HEK293 (cell line): Measurements from ENCODE around the gene ATG2A.

ENCODE experiments used
- CTCF ChIA-PET: fragments of 350-600 bp; formaldehyde crosslinking; extraction: SDS; loops from one replicate; lab custom pipeline; 2021; ENCODE audit warnings: antibody characterized with exemption; lab: Yijun Ruan, JAX
- POLR2A ChIA-PET: fragments of 300-600 bp; formaldehyde crosslinking; extraction: SDS; loops from one replicate; lab custom pipeline; 2020; ENCODE audit warnings: antibody characterized with exemption, inconsistent platforms; lab: Yijun Ruan, JAX
- H3K27ac ChIP-seq: fragments of 200-500 bp; sonication (Bioruptor generic); 2 replicates; pipeline ENCODE4 v1.5.1; 2014; ENCODE audit warnings: low read depth, low read length, control low read depth, inconsistent platforms; ENCODE audit errors: extremely low read depth
- H3K36me3 ChIP-seq, 2 experiments: fragments of 200-500 bp in 1 of 2; sonication (Bioruptor generic) in 1 of 2; 1 replicate in 1 of 2; 2 replicates in 1 of 2; pipeline ENCODE4 v1.5.1; 2014 to 2017; ENCODE audit warnings: inconsistent platforms in 2 of 2, low read length in 2 of 2; ENCODE audit not compliant: control insufficient read depth in 2 of 2, insufficient read depth in 1 of 2
- H3K4me1 ChIP-seq: fragments of 200-500 bp; sonication (Bioruptor generic); 2 replicates; pipeline ENCODE4 v1.5.1; 2014; ENCODE audit warnings: mild to moderate bottlenecking, low read length, inconsistent platforms; ENCODE audit not compliant: control insufficient read depth, insufficient read depth
- H3K4me3 ChIP-seq: 2 replicates; pipeline ENCODE4 v1.5.1; 2011; ENCODE audit warnings: low read depth, mild to moderate bottlenecking, control low read depth, low read length, moderate library complexity
- H3K9me3 ChIP-seq: fragments of 200-500 bp; sonication (Bioruptor generic); 2 replicates; pipeline ENCODE4 v1.5.1; 2014; ENCODE audit warnings: low read depth, low read length, inconsistent platforms; ENCODE audit not compliant: control insufficient read depth, insufficient read depth
- GLIS1 ChIP-seq: fragments of 450-650 bp; formaldehyde crosslinking; IDR thresholded peaks from 2 replicates; pipeline ENCODE4 v1.5.1; 2016; ENCODE audit warnings: missing biosample characterization, missing genetic modification characterization
- HIC1 ChIP-seq: fragments of 450-650 bp; formaldehyde crosslinking; IDR thresholded peaks from 2 replicates; pipeline ENCODE4 v1.5.1; 2016; ENCODE audit warnings: missing biosample characterization, missing genetic modification characterization
- KLF16 ChIP-seq: fragments of 450-650 bp; formaldehyde crosslinking; IDR thresholded peaks from 2 replicates; pipeline ENCODE4 v1.5.1; 2017; ENCODE audit warnings: missing biosample characterization, missing genetic modification characterization
- KLF8 ChIP-seq: fragments of 450-650 bp; formaldehyde crosslinking; IDR thresholded peaks from 2 replicates; pipeline ENCODE4 v1.5.1; 2016; ENCODE audit warnings: missing biosample characterization, missing genetic modification characterization
- MZF1 ChIP-seq: fragments of 450-650 bp; formaldehyde crosslinking; IDR thresholded peaks from 2 replicates; pipeline ENCODE4 v1.5.1; 2017; ENCODE audit warnings: missing biosample characterization, missing genetic modification characterization, borderline replicate concordance
- SP7 ChIP-seq: fragments of 450-650 bp; formaldehyde crosslinking; IDR thresholded peaks from 2 replicates; pipeline ENCODE4 v1.5.1; 2016; ENCODE audit warnings: missing biosample characterization, missing genetic modification characterization
- WT1 ChIP-seq: fragments of 450-650 bp; formaldehyde crosslinking; IDR thresholded peaks from 2 replicates; pipeline ENCODE4 v1.5.1; 2016; ENCODE audit warnings: missing biosample characterization, missing genetic modification characterization
- YY2 ChIP-seq: fragments of 450-650 bp; formaldehyde crosslinking; IDR thresholded peaks from 2 replicates; pipeline ENCODE4 v1.5.1; 2016; ENCODE audit warnings: missing biosample characterization, missing genetic modification characterization
- ZBTB10 ChIP-seq: fragments of 450-650 bp; formaldehyde crosslinking; IDR thresholded peaks from 2 replicates; pipeline ENCODE4 v1.5.1; 2016; ENCODE audit warnings: missing biosample characterization, missing genetic modification characterization
- ZBTB6 ChIP-seq: fragments of 450-650 bp; formaldehyde crosslinking; IDR thresholded peaks from 2 replicates; pipeline ENCODE4 v1.5.1; 2017; ENCODE audit warnings: missing biosample characterization, missing genetic modification characterization
- ZEB2 ChIP-seq: fragments of 450-650 bp; formaldehyde crosslinking; IDR thresholded peaks from 2 replicates; pipeline ENCODE4 v1.5.1; 2016; ENCODE audit warnings: missing biosample characterization, missing genetic modification characterization
- ZFP37 ChIP-seq: fragments of 450-650 bp; formaldehyde crosslinking; IDR thresholded peaks from 2 replicates; pipeline ENCODE4 v1.5.1; 2016; ENCODE audit warnings: missing biosample characterization, missing genetic modification characterization
- ZNF311 ChIP-seq: fragments of 450-650 bp; formaldehyde crosslinking; IDR thresholded peaks from 2 replicates; pipeline ENCODE4 v1.5.1; 2017; ENCODE audit warnings: missing biosample characterization, missing genetic modification characterization, borderline replicate concordance
- ZNF324 ChIP-seq: fragments of 450-650 bp; formaldehyde crosslinking; IDR thresholded peaks from 2 replicates; pipeline ENCODE4 v1.5.1; 2016; ENCODE audit warnings: missing biosample characterization, missing genetic modification characterization
- ZNF366 ChIP-seq: fragments of 450-650 bp; formaldehyde crosslinking; conservative IDR thresholded peaks from 2 replicates; pipeline ENCODE4 v1.5.1; 2016; ENCODE audit warnings: missing biosample characterization, missing genetic modification characterization
- ZNF549 ChIP-seq: fragments of 450-650 bp; IDR thresholded peaks from 2 replicates; pipeline ENCODE4 v1.5.1; 2018; ENCODE audit warnings: missing biosample characterization, missing genetic modification characterization, mild to moderate bottlenecking, inconsistent platforms, moderate library complexity
- ZNF560 ChIP-seq: fragments of 450-650 bp; formaldehyde crosslinking; IDR thresholded peaks from 2 replicates; pipeline ENCODE4 v1.5.1; 2017; ENCODE audit warnings: missing biosample characterization, missing genetic modification characterization, borderline replicate concordance
- ZNF600 ChIP-seq: fragments of 450-650 bp; formaldehyde crosslinking; IDR thresholded peaks from 2 replicates; pipeline ENCODE4 v1.5.1; 2016; ENCODE audit warnings: missing biosample characterization, missing genetic modification characterization
- ZNF645 ChIP-seq: fragments of 450-650 bp; formaldehyde crosslinking; IDR thresholded peaks from 2 replicates; pipeline ENCODE4; 2016; ENCODE audit warnings: missing biosample characterization, missing genetic modification characterization
- ZNF660 ChIP-seq: fragments of 450-650 bp; IDR thresholded peaks from 2 replicates; pipeline ENCODE4 v1.5.1; 2018; ENCODE audit warnings: missing biosample characterization, mild to moderate bottlenecking, missing genetic modification characterization
- ZNF677 ChIP-seq: fragments of 450-650 bp; IDR thresholded peaks from 2 replicates; pipeline ENCODE4 v1.5.0; 2018; ENCODE audit warnings: missing biosample characterization, mild to moderate bottlenecking, missing genetic modification characterization, moderate library complexity
- TF ChIP-seq, protein P1 (sequence below): fragments of 450-650 bp; formaldehyde crosslinking; IDR thresholded peaks from 2 replicates; pipeline ENCODE4 v1.5.1; 2016; ENCODE audit warnings: missing biosample characterization, missing genetic modification characterization
- TF ChIP-seq, protein P2 (sequence below): fragments of 450-650 bp; formaldehyde crosslinking; IDR thresholded peaks from 2 replicates; pipeline ENCODE4 v1.5.1; 2017; ENCODE audit warnings: missing biosample characterization, missing genetic modification characterization
- TF ChIP-seq, protein P3 (sequence below): fragments of 450-650 bp; formaldehyde crosslinking; IDR thresholded peaks from 2 replicates; pipeline ENCODE4 v1.5.1; 2016; ENCODE audit warnings: missing biosample characterization, missing genetic modification characterization, borderline replicate concordance

The ATG2A gene

DNA sequence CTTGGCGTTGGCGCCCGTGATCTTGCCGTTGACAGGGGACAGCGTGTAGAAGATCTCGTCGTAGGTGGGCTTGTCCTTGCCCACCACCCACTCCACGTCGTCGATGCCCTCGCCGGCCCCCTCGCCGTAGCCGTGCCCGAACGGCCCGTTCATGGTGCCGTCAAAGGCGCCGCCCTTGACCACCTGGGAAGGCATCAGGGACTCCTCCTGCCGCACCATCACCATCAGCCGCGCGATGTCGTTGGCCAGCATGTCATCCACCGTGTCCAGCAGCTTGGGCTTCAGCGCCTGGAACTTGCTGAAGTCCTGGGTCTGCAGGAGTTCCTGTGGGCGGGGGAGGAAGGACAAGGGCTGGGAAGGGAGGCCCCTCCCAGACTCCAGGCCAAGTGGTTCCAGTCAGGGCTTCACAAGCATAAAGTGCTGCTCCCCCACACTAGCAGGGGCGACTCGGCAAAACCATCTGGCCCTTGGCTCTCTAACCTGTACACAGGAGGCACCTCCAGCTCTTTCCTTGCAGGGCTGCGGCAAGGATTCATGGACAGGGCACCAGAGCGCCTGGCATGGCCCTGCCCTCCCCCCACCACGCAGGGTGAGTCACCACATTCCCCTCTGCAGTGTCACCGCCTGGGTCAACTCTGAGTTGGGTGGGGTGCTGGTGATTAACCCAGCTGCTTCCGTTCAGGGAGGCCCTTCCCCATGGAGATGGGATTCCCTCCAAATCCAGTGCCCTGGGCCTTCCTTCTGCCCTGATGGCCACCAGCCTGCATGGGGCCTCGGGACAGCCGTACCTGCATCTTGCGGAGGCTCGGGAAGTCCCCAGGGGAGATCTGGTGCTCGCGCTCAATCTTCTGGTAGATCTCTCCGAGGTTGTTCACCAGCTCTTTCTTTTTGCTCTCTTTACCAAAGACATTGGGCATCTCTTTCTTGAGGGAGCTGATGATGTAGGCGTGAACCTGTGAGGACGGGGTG is 62.2 kb downstream of the ATG2A start (continued):
- TF ChIP-seq ZNF600 (peak; percentile 50), ZEB2 (peak; percentile 91), WT1 (tag by site-specific recombination) (0 out of 2 replicates have a peak, but pooled peaks have one; percentile 22), ZNF366 (0 out of 2 replicates have a peak, but pooled peaks have one; percentile 20), KLF8 (tag by site-specific recombination) (peak; percentile 49; the same call in 1 of the 2 replicates), SP7 (peak; percentile 88), MZF1 (tag by site-specific recombination) (no peak), ZFP37 (tag by site-specific recombination) (peak; percentile 30; the same call in 1 of the 2 replicates), ZNF660 (tag by site-specific recombination) (0 out of 2 replicates have a peak, but pooled peaks have one; percentile 32), HIC1 (tag by site-specific recombination) (peak; percentile 89), ZBTB10 (peak; percentile 30; the same call in 1 of the 2 replicates), ZNF324 (tag by site-specific recombination) (0 out of 2 replicates have a peak, but pooled peaks have one; percentile 44), ZNF549 (no peak)
- TF ChIP-seq, protein P1, sequence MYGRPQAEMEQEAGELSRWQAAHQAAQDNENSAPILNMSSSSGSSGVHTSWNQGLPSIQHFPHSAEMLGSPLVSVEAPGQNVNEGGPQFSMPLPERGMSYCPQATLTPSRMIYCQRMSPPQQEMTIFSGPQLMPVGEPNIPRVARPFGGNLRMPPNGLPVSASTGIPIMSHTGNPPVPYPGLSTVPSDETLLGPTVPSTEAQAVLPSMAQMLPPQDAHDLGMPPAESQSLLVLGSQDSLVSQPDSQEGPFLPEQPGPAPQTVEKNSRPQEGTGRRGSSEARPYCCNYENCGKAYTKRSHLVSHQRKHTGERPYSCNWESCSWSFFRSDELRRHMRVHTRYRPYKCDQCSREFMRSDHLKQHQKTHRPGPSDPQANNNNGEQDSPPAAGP, result peak; percentile 98
- TF ChIP-seq, protein P2, sequence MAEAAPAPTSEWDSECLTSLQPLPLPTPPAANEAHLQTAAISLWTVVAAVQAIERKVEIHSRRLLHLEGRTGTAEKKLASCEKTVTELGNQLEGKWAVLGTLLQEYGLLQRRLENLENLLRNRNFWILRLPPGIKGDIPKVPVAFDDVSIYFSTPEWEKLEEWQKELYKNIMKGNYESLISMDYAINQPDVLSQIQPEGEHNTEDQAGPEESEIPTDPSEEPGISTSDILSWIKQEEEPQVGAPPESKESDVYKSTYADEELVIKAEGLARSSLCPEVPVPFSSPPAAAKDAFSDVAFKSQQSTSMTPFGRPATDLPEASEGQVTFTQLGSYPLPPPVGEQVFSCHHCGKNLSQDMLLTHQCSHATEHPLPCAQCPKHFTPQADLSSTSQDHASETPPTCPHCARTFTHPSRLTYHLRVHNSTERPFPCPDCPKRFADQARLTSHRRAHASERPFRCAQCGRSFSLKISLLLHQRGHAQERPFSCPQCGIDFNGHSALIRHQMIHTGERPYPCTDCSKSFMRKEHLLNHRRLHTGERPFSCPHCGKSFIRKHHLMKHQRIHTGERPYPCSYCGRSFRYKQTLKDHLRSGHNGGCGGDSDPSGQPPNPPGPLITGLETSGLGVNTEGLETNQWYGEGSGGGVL (tag by site-specific recombination), result peak; percentile 37; the same call in 1 of the 2 replicates

GRCh38 chr11:64854157-64854533 is 62.9 kb downstream of the ATG2A start:
- Histone ChIP-seq H3K9me3 (no peaks in the 10 kb centered on the region), H3K27ac (no peak overlapping the region), H3K36me3 (peaks cover 0 to 27% of the 10 kb centered on the region in 2 experiments; a peak in 1 of 3 replicates), H3K4me3 (no peak overlapping the region), H3K4me1 (no peaks in the 10 kb centered on the region)
- CTCF ChIA-PET, result interaction anchor here (0.9 to 3.2 kb wide), 5 partner anchors 23 to 143 kb away, joined by 3 to 20 read pairs (median 4); partner anchors contain the start of genes BATF2 and EHD1
- POLR2A ChIA-PET, result interaction anchor here (0.8 to 2.7 kb wide), 2 partner anchors 21 to 23 kb away, joined by 3 to 23 read pairs; partner anchors contain the start of gene EHD1
- TF ChIP-seq ZNF560 (tag by site-specific recombination), result no peak
- TF ChIP-seq KLF16 (tag by site-specific recombination), result no peak
- no peak for TF ChIP-seq ZNF677 (tag by site-specific recombination)
- TF ChIP-seq YY2, result no peak
- no peak for TF ChIP-seq ZNF645 (tag by site-specific recombination)
- TF ChIP-seq ZBTB6 (tag by site-specific recombination), result no peak
- no peak for TF ChIP-seq GLIS1
- TF ChIP-seq, protein P3, sequence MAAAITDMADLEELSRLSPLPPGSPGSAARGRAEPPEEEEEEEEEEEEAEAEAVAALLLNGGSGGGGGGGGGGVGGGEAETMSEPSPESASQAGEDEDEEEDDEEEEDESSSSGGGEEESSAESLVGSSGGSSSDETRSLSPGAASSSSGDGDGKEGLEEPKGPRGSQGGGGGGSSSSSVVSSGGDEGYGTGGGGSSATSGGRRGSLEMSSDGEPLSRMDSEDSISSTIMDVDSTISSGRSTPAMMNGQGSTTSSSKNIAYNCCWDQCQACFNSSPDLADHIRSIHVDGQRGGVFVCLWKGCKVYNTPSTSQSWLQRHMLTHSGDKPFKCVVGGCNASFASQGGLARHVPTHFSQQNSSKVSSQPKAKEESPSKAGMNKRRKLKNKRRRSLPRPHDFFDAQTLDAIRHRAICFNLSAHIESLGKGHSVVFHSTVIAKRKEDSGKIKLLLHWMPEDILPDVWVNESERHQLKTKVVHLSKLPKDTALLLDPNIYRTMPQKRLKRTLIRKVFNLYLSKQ (tag by site-specific recombination), result no peak
- no peak for TF ChIP-seq ZNF311 (tag by site-specific recombination)
